DMS79 treated with DMSO at 0.1 percent for 48 hours (cell line): Measurements from ENCODE around the gene UAP1.
A peak's percentile ranks its signal among the peaks of the same experiment; 100 is the strongest.
"Not testable (repeated sequence)": the region's sequence is repeated elsewhere in the genome, so short reads cannot be mapped to it uniquely, and the experiment has no call there.

ENCODE experiments used
- DNase-seq: peaks from one replicate; lab custom pipeline; 2025; lab: John Stamatoyannopoulos, UW

UAP1 gene

GRCh38 chr1:162565460-162565859 lies 3.9 kb downstream of the UAP1 start:
- DNase-seq, result no peak

DNA sequence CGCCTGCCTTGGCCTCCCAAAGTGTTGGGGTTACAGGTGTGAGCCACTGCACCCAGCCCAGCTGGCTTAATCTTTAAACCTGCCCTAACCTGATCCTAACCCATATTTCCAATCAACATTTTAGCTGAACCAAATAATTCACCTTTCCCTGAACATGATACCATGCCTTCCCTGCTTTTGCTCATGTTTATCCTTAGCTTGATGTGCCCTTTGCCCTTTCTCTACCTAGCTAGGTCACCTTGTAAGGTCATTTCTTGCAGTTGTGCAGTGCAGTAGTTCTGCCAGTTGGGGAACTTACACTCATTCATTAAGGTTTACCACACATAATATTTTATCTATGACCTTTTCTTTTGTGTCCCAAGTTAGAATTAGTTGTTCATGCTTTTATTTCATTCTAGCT lies 5.3 kb downstream of the UAP1 start:
- DNase-seq, result no peak

GRCh38 chr1:162568802-162569201 lies 7.3 kb downstream of the UAP1 start:
- no peak for DNase-seq

GRCh38 chr1:162570718-162571117 lies 9.2 kb downstream of the UAP1 start:
- DNase-seq, result no peak

- DNase-seq, result not testable (repeated sequence)
These were observed 9.6 kb downstream of the UAP1 start for GRCh38 chr1:162571121-162571520.

GRCh38 chr1:162571696-162572095 lies 10.2 kb downstream of the UAP1 start:
- DNase-seq, result no peak

GRCh38 chr1:162573136-162573535 lies 11.6 kb downstream of the UAP1 start:
- no peak for DNase-seq

- no peak for DNase-seq
These were observed 16.7 kb downstream of the UAP1 start for GRCh38 chr1:162578071-162578700.

DNA sequence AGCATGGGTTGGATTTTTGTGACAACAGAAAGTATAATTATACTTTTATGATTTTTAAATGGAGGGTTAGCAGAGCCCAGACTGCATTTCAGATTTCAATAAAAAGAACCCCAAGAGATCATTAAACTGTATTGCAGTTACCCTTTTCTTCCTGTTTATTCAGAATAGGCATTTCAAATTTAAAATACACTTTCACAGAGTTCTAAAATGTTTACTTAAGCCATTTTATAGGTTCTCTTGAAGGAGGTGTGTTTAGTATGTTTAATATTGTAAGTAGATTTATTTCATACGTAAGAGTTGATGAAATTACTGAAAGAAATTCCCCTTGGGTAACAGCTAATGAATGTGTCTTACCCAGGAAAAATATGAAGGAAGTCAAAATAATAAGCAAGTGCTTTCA lies 17.4 kb downstream of the UAP1 start:
- DNase-seq, result no peak

GRCh38 chr1:162580308-162580707 lies 18.8 kb downstream of the UAP1 start:
- no peak for DNase-seq

GRCh38 chr1:162582901-162583300 lies 21.4 kb downstream of the UAP1 start:
- not testable (repeated sequence) for DNase-seq

DNA sequence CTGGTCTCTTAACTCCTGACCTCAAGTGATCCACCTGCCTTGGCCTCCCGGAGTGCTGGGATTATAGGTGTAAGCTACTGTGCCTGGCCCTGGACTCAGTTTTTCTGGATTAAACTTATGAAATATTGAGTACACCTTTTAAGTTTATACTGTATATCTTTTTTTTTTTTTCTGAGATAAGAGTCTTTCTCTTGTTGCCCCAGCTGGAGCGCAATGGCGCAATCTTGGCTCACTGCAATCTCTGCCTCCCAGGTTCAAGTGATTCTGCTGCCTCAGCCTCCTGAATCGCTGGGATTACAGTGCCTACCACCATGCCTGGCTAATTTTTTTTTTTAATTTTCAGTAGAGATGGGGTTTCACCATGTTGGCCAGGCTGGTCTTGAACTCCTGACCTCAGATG lies 23.6 kb downstream of the UAP1 start:
- not testable (repeated sequence) for DNase-seq

DNA sequence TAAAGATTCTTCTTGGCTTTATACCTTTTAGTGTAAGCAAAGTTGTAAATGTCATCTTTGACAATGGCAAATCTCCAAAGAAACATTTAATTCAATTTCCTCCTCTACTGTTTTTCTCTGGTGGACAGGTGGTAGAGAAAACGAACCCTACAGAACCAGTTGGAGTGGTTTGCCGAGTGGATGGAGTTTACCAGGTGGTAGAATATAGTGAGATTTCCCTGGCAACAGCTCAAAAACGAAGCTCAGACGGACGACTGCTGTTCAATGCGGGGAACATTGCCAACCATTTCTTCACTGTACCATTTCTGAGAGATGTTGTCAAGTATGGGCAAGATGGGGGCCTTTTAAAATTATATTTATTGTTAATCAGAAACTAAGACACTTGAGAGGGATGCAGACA lies 25.8 kb downstream of the UAP1 start:
- peak; percentile 89 for DNase-seq

DNA sequence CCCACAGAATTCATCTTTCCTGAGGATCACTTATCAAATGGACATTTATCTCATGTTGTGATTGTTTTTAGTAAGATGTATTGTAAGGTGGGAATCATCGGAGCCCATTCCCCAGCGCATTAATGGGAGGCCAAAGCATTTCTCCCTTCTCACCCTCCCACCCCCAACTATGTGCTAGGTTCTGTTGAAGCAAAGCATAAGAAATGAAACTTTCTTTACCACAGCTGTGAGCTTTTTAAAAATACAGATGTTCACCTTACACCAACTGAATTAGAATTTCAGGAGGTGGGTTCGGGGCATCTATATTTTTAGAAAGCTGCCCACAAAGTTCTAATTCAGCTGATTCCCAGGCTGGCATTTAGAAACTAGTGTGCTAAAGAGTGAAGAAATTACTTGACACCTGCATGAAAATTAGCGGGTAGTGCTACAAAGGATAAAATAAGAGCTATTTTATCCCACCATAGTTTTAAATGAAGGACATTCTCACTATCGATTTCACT lies 26.3 kb downstream of the UAP1 start:
- no peak for DNase-seq

DNA sequence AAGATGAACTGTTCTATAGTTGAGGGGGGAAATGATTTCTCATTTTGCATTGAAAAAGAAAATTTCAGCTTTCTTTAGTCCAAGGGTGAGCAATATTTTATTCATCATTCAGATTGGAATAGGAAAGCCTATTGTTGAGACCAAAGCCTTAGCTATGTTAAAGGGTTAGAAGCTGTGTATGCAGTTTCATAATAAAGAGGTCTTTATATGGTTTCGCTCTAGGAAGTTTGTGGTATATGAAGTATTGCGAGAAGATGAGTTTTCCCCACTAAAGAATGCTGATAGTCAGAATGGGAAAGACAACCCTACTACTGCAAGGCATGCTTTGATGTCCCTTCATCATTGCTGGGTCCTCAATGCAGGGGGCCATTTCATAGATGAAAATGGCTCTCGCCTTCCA lies 28.6 kb downstream of the UAP1 start:
- DNase-seq, result no peak

GRCh38 chr1:162590686-162591085 lies 29.2 kb downstream of the UAP1 start:
- DNase-seq, result no peak

DNA sequence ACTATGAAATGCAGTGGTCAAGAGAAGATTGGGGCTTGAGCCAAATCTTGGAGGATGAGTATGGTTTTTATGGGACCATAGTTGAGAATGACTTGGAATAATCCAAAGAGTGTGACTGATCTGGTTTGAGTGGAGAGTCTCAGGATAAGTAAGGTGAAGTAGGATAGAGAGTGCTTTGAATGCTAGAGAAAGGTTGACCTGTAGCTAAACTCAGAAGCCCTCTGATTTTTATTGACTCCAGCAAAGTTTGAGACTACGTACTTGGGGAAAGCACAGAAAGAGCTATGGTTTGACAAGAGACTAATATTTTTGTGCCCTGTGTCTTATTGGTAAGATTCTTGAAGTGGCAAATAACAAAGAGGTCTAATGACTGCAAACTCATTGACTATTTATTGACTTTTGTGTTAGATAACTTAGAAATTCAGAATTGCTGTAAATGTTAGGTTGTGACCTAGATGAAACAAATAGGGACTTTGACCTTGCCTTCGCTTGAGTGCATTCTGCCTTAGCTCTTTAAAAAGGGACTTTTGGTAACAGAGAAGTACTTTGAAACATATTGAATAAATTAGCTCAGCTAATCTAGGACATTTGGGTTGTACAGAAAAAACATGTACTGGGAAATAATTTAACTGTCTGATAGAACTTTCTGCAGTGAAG lies 35.1 kb downstream of the UAP1 start:
- no peak for DNase-seq

DNA sequence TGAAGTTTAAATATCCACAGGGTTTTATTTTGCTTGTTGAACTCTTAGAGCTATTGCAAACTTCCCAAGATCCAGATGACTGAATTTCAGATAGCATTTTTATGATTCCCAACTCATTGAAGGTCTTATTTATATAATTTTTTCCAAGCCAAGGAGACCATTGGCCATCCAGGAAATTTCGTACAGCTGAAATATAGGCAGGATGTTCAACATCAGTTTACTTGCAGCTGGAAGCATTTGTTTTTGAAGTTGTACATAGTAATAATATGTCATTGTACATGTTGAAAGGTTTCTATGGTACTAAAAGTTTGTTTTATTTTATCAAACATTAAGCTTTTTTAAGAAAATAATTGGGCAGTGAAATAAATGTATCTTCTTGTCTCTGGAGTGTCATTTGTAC lies 37.9 kb downstream of the UAP1 start:
- DNase-seq, result no peak

DNA sequence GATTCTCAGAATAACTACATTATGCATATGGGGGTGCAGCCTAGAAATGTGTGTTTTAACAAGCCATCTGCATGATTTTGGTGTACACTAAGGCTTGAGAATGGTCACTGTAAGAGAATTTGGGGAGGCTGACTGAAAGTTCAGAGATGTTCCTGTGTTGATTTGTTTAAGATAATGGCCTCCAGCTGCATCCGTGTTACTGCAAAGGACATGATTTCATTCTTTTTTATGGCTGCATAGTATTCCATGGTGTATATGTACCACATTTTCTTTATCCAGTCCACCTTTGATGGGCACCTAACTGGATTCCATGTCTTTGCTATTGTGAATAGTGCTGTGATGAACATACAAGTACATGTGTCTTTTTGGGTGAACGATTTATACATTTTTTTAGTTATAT lies 41.6 kb downstream of the UAP1 start:
- DNase-seq, result not testable (repeated sequence)

- no peak for DNase-seq
These were observed 43.9 kb downstream of the UAP1 start for GRCh38 chr1:162605225-162605927.

GRCh38 chr1:162609306-162609705 lies 47.8 kb downstream of the UAP1 start:
- DNase-seq, result no peak

- no peak for DNase-seq
These were observed 51.3 kb downstream of the UAP1 start for GRCh38 chr1:162612606-162613400.
